EL (cell line): Measurements from ENCODE around the gene MFSD6.
"Not testable (repeated sequence)": the region's sequence is repeated elsewhere in the genome, so short reads cannot be mapped to it uniquely, and the experiment has no call there.

ENCODE experiments used
- DNase-seq: peaks from one replicate; pipeline ENCODE4 v3.0.0-alpha.2; 2016

MFSD6 gene

DNA sequence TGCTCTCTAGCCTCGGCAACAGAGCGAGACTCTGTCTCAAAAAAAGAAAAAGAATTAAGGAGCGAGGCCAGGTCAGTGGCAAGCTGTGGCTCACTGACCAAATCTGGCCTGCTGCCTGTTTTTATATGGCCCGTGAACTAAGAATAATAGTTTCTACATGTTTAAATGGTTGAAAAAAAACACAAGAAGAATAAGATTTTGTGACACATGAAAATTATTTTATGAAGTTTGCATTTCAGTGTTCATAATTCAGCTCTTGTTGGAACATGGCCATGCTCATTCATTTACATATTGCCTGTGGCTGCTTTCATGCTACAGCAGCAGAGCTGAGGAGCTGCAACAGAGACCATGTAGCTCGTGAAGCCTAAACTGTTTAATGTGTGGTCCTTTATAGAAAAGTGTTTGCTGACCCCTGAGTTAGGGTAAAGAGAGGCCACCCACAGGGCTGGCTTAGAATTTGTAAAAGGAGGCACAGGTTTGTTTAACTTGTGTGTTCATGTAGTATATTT lies 59.5 kb downstream of the MFSD6 start:
- DNase-seq, result peak; percentile 13

DNA sequence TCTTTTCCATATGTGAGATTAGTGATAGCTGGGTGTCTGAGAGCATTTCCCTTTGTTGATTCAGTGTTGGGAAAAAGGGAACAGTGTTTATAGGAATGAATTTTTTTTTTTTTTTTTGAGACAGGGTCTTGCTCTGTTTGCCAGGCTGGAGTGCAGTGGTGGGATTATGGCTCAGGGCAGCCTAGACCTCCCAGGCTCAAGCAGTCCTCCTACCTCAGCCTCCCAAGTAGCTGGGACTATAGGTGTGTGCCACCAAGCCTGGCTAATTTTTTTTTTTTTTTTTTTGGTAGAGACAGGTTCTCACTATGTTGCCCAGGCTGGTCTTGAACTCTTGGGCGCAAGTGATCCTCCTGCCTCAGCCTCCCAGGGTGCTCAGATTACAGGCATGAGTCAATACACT lies 60.2 kb downstream of the MFSD6 start:
- not testable (repeated sequence) for DNase-seq

DNA sequence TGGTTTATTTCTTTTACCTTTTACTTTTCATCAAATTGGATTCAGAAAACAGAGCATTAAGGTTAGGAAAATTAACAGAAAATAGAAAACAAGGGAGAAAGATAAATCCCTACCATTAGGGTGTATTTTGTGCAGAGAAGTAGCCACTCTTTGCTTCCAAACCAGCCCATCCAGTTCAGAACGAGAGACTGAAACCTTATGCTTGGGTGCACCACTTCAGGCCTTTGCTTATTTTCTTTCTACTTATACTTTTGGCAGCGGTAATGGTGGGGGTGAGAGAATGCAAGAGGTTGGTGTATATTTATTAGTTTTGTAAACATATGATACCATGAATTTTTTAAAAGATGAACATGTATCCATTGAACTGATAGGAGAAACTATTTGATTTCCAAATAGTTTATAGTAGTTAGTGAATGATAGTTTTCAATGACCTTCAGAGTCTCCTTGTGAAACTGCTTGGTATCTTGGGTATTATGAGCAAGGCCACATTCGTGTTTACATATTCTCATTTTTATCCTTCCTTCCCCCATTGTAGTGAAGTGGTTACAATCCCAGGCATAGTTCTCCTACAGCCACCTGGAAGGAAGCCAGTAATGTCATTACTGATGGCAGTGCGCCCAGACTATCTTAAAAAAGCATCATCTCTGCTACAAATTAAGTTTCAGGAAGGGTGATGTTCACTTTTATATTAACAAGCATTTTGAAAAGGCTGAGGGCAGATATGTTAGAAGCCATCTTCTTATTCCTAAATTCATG lies 60.8 kb downstream of the MFSD6 start:
- DNase-seq, result peak; percentile 95

DNA sequence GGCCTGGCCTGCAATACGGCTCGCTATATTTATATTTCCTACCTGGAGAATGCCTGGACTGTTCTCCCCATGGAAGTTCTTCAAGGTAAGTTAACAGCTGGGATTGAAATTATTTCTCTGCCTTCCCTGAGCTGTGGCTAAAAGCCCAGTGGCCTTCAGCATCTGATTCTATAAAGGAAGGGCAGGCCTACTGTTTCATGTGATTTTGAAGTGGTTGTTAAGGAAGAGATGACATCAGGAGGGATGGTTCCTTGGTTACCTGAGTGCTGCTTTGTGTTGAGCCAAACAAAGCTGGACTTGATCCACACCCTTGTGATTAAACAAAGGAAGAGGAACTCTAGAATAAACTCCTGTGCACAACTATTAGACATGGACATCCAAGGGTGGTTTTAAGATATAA lies 61.6 kb downstream of the MFSD6 start:
- no peak for DNase-seq

DNA sequence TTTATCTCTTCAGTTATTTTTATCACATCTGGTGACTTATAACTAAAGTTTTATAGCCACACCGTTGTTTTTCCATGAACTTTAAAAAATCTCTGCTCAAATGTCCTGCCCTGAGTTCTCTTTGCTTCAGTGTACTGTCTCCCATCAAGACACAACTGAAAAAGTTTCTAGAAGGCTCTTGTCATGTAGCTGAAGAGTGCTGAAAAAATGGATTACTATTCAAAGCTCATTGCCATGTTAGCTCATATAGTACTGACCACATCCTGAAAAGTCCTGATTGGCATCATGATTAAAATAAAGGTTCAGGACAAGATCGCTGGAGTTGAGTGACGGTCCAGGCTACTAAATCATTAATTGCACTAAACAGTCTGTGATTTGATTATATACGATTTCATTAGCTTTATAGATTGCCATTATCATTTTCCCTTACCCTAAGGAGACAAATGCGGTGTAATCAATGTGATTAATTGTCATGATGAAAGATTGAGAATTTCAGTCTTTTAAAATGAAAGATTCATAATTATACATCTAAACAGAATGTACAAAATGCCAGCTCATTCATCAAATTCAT lies 62.2 kb downstream of the MFSD6 start:
- DNase-seq, result no peak

DNA sequence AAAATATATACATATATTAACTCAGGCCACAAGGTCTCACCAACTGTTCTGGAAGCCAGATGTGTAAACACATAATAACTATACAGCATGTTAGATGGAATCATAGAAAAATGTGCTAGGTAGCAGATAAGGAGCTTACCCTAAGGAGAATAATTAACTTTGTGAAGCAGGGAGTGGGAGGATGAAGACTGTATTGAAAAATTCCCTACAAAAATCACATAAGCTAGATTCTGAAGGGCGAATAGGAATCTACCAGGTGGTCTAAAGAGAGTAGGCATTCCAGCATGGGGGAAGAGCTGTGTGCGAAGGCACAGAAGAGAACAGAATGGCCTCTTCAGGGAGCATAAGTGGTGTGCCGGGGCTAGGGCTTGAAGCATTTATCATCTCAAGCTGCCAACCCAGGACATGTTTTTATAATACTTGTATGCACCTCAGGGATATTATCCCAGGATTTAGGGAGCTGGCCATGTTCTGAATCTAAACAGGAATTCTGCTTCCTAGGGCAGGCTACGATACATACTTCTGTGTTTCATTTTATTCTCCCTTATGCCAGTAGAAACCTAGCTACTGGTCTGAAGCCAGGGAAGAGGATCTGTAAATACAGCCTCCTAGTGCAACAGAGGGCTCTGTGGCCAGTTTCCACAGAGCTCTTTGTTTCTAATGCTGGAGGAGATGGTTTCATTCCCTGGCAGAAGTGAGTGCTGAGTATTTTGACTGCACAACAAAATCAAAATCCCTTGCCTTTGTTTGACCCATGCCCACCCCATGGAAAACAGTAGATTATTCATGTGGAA lies 69.7 kb downstream of the MFSD6 start:
- DNase-seq, result no peak

DNA sequence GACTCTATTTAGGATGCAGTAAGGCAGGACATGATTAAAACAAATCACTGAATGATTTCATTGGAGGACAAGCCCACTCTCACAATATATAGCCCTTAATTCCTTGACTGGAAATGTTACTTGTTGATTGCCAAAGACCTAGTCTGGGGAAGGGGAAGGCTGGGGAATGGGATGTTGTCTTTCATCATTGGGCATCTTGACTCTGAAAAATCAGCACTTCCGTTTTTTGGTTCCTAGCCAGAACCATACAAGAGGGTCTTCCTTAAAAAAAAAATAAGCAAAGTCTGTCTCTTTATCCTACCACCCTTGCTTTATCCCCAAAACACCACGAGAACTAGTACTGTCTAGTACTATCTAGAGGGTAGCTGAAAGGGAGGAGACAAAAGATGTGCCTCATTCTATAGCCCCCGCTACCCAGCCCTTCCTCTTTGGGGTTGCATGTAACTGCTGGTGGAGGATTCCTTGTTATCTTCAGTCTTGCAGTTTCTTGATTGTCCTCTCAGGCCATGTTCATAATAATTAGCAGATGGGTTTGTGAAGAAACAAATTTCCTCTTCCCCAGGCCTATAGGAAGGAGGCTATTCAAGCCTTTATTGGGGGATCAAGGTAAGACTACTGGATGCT lies 70.5 kb downstream of the MFSD6 start:
- no peak for DNase-seq

DNA sequence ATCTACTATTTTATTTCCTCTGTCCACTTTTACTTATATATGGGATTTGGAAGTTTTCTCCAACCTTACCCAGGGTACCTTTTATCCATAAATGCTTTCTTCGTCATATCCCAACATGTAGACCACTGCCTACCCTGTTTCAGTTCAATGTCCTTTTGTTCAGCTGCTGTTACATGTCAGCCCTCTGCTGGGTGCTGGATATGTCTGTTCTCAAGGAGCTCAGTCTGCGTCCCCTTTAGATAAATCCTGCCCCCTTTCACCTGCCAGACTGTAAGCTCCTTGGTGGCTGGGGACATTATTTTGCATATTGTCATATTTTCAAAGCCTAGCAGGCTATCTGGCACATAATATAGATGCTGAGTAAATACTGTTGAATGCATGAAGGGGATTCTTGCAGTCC lies 73.2 kb downstream of the MFSD6 start:
- no peak for DNase-seq

DNA sequence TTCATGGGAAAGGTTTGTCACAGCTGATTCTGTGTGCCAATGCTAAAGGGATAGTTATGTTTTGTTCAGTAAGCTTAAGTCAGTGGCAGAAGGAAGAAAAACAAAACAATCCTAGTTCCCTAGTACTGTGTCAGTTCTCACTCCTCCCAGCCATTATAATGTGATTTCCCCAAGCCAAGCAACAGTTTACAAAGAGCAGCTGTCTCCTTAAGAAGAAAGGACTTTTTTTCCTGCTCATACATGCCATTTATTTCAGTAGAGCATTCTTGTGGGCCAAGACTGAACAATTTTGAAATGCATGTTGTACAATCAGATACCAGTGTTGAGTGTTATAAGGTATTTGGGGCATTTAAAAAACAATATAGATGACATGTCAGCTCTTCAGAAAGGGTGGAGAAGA lies 74.3 kb downstream of the MFSD6 start:
- no peak for DNase-seq

DNA sequence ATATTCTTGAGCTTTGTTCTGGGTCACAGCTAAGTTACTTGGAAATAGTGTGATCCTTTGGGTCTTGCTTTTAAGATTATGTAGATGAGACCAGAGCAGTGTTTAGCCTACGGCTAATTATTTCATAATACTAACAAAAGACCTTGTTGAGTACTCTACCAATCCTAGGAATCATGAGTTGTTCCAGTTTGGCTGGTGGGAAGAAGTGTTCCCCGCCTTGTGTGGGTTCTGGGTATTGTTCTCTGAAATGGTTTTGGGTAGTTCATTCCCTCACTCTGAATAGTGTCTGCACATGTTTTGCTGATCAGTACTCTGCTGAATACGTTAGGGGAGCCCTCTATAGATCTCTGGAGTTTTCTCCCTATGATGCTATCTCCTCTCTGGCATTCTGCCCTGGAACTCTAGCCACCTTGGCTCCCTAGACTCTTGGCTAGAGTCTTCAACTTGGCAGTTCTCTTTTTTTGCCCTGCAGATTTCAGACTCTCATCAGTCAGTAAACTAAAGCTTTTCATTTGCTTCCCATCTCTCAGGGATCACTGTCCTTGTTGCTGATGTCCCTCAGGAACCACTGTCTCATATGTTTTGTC lies 78.0 kb downstream of the MFSD6 start:
- no peak for DNase-seq

DNA sequence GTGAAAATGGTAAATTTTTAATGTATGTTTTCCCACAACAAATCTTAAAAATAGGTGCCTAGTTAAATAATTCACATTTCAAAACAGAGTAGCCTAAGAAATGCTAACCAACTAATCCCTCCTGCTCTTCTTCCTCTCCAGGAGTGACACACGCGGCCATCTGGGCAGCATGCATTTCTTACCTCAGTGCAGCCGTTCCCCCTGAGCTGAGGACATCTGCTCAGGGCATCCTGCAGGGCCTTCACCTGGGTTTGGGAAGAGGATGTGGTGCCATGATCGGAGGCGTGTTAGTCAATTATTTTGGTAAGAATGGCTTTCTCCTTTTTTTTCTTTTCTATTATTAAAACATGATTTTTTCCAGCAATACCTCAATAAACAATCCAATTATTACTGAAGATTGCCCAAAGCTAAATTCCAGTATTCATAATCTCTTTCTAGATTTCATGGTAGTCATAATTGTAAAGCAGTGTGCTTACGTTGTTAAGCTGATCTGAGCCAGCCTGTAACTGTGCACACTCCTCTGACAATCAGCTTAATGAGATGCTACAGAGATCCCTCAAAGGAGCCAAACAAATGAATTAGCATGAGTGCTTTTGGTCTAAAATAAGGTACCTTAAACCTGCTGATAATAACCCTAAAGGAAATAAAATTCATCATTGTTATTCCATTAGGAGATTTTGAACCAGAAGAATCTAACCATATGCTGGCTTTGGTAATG lies 80.5 kb downstream of the MFSD6 start:
- no peak for DNase-seq

DNA sequence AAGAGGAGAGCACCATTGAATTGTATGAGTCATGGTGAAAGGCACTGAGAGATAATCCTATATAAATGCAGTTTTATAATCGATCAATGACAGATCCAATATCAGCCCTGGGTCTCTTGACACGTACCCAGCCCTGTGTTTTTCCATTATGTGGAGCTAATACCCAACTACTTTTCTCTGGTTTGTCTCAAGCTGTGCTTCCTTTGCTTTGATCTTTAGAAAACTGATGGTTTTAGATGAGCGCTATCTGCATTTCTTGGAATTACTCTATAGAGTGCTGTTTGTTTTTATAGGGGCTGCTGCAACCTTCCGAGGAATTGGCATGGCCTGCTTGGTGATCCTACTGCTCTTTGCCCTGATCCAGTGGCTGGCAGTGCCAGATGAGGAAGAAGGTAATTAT lies 81.3 kb downstream of the MFSD6 start:
- no peak for DNase-seq

DNA sequence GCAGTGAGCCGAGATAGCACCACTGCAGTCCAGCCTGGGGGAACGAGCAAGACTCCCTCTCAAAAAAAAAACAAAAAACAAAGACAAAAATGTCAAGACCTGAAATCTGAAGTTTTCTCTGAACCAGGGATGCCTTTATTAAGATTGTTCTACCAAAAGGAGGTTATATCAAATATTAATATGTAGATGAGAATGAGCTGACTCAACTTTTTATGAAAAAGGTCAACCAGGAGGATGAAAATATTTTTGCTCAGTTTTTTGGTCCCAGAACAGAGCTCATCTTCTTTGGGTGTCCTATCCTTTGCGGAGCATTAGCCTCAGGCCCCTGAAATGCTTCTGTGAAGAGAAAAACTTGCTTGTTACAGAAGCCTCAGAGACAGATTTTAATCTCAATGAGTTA lies 82.3 kb downstream of the MFSD6 start:
- no peak for DNase-seq

DNA sequence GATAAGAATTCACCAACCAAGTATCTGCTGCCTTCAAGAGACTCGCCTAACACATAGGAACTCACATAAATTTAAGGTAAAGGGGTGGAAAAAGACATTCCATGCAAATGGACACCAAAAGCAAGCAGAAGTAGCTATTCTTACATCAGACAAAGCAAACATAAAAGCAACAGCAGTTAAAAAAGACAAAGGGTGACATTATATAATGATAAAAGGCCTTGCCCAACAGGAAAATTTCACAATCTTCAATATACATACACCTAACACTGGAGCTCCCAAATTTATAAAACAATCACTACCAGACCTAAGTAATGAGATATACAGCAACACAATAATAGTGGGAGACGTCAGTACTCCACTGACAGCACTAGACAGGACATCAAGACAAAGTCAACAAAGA lies 84.9 kb downstream of the MFSD6 start:
- DNase-seq, result no peak

DNA sequence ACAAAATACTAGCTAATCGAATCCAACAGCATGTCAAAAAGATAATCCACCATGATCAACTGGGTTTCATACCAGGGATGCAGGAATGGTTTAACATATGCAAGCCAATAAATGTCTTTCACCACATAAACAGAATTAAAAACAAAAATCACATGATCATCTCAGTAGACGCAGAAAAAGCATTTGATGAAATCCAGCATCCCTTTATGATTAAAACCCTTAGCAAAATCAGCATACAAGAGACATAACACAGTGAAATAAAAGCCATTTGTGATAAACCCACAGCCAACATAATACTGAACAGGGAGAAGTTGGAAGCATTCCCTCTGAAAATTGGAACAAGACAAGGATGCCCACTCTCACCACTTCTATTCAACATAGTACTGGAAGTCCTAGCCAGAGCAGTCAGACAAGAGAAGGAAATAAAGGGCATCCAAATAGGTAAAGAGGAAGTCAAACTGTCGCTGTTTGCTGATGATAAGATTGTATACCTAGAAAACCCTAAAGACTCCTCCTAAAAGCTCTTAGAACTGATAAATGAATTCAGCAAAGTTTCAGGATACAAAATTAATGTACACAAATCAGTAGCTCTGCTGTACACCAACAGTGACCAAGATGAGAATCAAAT lies 86.6 kb downstream of the MFSD6 start:
- DNase-seq, result not testable (repeated sequence)

DNA sequence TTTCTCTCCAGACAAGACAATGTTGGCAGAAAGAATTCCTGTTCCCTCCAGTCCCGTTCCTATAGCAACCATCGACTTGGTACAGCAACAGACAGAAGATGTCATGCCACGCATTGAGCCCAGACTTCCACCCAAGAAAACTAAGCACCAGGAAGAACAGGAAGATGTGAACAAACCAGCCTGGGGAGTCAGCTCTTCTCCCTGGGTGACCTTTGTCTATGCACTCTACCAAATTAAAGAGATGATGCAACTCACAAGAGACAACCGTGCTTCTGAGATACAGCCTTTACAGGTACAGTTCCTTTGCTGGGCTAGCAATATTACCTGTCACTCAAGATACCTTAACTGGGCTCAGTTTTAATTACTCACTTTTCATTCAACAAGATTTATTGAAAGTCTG lies 89.3 kb downstream of the MFSD6 start:
- DNase-seq, result no peak

DNA sequence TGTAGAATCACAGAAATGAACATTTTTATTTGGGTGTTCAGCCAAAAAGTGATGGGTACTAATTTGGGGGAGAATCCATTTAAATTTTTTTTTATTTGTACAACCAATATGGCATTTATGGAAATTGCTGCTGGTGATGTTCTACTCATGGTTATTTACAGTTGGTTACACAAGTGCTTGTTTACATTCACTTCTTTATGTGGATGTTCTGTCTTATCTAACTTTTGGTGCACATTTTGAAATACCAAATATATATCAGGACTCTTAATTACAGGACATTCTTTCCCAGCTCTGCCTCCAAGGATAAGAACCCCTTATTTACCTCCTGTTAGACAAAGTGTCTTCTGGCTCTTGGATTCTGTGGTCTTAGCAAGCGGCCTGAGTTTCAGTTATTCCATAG lies 91.1 kb downstream of the MFSD6 start:
- no peak for DNase-seq

DNA sequence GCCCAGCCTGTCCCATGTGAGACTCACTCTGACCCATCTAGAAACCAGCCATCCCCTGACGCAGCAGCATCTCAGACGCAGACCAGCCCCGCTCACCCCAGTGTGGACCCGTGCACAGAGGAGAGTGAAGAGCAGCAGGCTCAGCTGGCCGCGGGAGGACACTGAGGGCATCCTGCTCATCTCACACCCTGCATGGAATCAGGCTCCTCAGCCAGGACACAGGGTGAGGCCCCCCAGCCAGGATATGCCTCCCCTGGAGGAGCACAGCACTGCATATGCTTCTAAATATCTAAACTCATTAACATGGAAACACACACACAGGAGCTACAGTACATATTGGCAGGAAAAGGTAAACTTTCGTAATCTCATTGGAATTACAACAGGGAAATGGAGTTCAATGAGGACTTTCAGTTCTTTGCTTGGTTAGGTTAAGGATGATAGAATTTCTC lies 91.9 kb downstream of the MFSD6 start:
- no peak for DNase-seq

DNA sequence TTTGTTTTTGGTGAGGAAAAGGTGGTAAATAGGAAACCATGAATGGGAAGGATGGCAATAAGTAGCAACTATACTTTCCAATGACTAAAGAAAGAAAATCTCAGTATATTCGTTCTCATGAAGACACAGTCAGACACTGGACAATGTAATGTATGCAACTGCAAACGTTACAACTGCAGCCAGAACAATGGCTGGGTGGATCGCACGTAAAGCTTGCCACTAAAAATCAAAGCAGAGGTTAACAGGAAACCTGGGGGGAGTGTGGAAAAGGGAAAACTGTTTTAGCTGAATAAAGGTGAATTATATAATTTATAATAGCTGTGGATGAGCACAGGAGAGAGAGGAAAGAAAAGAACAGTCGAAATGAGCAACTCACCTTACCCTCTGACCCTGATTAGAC lies 93.1 kb downstream of the MFSD6 start:
- DNase-seq, result no peak

DNA sequence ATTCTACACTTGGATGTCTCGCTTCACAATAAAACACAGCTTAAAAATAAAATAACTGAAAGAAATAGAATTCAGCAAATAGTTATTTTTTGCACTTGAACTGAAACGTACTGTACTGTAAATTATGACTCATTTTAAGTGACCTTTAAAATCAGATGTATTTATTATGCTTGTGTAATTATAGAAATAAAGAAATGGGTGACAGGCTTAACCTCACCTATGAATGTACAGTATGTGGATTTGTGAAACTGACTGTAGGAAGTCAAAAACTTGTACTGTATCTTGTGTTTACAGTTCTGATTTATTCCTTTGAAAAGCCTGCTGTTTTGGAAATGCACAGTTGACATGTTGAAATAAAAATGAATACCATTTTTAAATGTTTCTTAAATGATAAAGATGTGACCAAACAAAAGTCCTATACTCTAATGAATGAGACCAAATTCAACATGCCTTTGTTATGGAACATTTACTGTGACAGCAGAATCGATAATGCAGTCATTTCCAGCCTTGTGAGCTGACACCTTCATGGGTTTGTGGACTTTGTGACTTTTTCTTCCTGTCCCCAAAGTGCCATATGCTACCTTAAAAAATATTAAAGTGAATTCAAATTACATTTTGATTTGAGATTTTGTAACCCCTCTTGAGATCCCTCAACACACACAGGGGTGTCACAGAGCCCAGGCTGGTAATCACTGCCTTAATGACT lies 93.7 kb downstream of the MFSD6 start:
- DNase-seq, result no peak

DNA sequence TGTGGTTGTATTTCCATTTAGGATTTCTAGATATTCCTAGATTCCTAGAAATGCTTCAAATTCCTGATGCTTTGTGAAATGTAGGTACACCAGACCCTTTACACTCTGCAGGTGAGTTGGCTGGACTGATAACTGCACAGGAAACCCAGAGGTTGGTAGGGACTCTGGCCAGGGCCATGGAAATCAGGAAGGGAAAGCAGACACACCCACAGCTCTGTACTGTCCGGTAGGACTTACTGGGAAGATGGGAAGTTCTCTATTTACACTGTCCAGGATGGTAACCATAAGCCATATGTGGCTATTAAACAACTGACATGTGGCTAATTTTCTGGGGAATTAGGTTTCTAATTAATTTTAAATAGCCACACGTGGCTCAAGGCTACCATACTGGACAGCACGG lies 94.9 kb downstream of the MFSD6 start:
- DNase-seq, result no peak
